ENCODE data around the gene PHLDA1. TPM values are rescaled to one million over a fixed set of nuclear protein-coding genes. Genes with fewer than 3 reads are reported as not detected.

PHLDA1 gene
- total RNA-seq, 1 experiment from 2014 or later: 4.9 TPM

GRCh38 chr12:76002598-76003354 lies 28.8 kb downstream of the PHLDA1 start:
- no TSS peak for BruUV-seq (replicated peaks)
- H3K4me3 ChIP-seq (ENCODE audit: low read depth, low read length, poor library complexity, severe bottlenecking): no peak overlapping the region
- H3K9me3 ChIP-seq (ENCODE audit: low read depth, low read length, poor library complexity, severe bottlenecking): peaks cover 2% of the 10 kb centered on the region
- ChIA-PET CTCF (interaction anchor here (0.5 kb wide), 1 partner anchor 25 kb away, joined by 4 read pairs; no protein-coding TSS in a partner anchor), POLR2A (ENCODE audit: low non-redundant PET) (interaction anchor here (0.7 kb wide), 1 partner anchor 112 kb away, joined by 12 read pairs; no protein-coding TSS in a partner anchor)
- H3K4me1 ChIP-seq (ENCODE audit: insufficient read depth, low read length, poor library complexity, severe bottlenecking): peaks cover 5% of the 10 kb centered on the region
- H3K27me3 ChIP-seq (replicated peaks; ENCODE audit: insufficient read depth, low read depth, low read length, poor library complexity): no peaks in the 10 kb centered on the region
- H3K36me3 ChIP-seq (ENCODE audit: insufficient read depth, low read length, poor library complexity, severe bottlenecking): no peaks in the 10 kb centered on the region
- intact Hi-C loops (cut with micrococcal nuclease; ENCODE audit: unreplicated experiment): no loop called here
- TF ChIP-seq CTCF (conservative IDR thresholded peaks at IDR 0.05; ENCODE audit: low read depth, low read length): no peak
- no peak for TF ChIP-seq EZH2 (IDR thresholded peaks at IDR 0.05; ENCODE audit: borderline replicate concordance, low read depth, low read length, poor library complexity, severe bottlenecking)
- H3K27ac ChIP-seq (ENCODE audit: low read depth, low read length, poor library complexity, severe bottlenecking): no peak overlapping the region
- DNase-seq (ENCODE audit: low spot score): no peak

GRCh38 chr12:75998292-75999063 lies 33.1 kb downstream of the PHLDA1 start:
- DNase-seq (ENCODE audit: low spot score): no peak
- CTCF ChIA-PET: no interaction called here
- POLR2A ChIA-PET (ENCODE audit: low non-redundant PET): no interaction called here
- peaks cover 5% of the 10 kb centered on the region for H3K4me1 ChIP-seq (ENCODE audit: insufficient read depth, low read length, poor library complexity, severe bottlenecking)
- no peaks in the 10 kb centered on the region for H3K36me3 ChIP-seq (ENCODE audit: insufficient read depth, low read length, poor library complexity, severe bottlenecking)
- H3K4me3 ChIP-seq (ENCODE audit: low read depth, low read length, poor library complexity, severe bottlenecking): no peak overlapping the region
- no TSS peak for BruUV-seq (replicated peaks)
- no peak overlapping the region for H3K27ac ChIP-seq (ENCODE audit: low read depth, low read length, poor library complexity, severe bottlenecking)
- intact Hi-C loops (cut with micrococcal nuclease; ENCODE audit: unreplicated experiment): no loop called here
- no peak for TF ChIP-seq CTCF (conservative IDR thresholded peaks at IDR 0.05; ENCODE audit: low read depth, low read length)
- TF ChIP-seq EZH2 (IDR thresholded peaks at IDR 0.05; ENCODE audit: borderline replicate concordance, low read depth, low read length, poor library complexity, severe bottlenecking): no peak
- no peaks in the 10 kb centered on the region for H3K27me3 ChIP-seq (replicated peaks; ENCODE audit: insufficient read depth, low read depth, low read length, poor library complexity)
- no peaks in the 10 kb centered on the region for H3K9me3 ChIP-seq (ENCODE audit: low read depth, low read length, poor library complexity, severe bottlenecking)

- ChIA-PET POLR2A (ENCODE audit: low non-redundant PET) (no interaction called here), CTCF (no interaction called here)
- TF ChIP-seq CTCF (conservative IDR thresholded peaks at IDR 0.05; ENCODE audit: low read depth, low read length) (no peak), EZH2 (IDR thresholded peaks at IDR 0.05; ENCODE audit: borderline replicate concordance, low read depth, low read length, poor library complexity, severe bottlenecking) (no peak)
- Histone ChIP-seq H3K4me3 (ENCODE audit: low read depth, low read length, poor library complexity, severe bottlenecking) (no peak overlapping the region), H3K36me3 (ENCODE audit: insufficient read depth, low read length, poor library complexity, severe bottlenecking) (no peaks in the 10 kb centered on the region), H3K27ac (ENCODE audit: low read depth, low read length, poor library complexity, severe bottlenecking) (no peak overlapping the region), H3K9me3 (ENCODE audit: low read depth, low read length, poor library complexity, severe bottlenecking) (no peaks in the 10 kb centered on the region), H3K27me3 (replicated peaks; ENCODE audit: insufficient read depth, low read depth, low read length, poor library complexity) (no peaks in the 10 kb centered on the region), H3K4me1 (ENCODE audit: insufficient read depth, low read length, poor library complexity, severe bottlenecking) (peaks cover 4% of the 10 kb centered on the region)
- DNase-seq (ENCODE audit: low spot score): no peak
- intact Hi-C loops (cut with micrococcal nuclease; ENCODE audit: unreplicated experiment): no loop called here
- no TSS peak for BruUV-seq (replicated peaks)
These were observed 33.9 kb downstream of the PHLDA1 start for GRCh38 chr12:75997658-75998057.
